Stimulated activated CD4-positive, alpha-beta T cell treated with anti-CD3 and anti-CD28 coated beads, Interleukin-4, amount 100 ng/mL, for 24 hours (primary cell): ENCODE results near the gene CORT.
"Not testable (repeated sequence)": the region's sequence is repeated elsewhere in the genome, so short reads cannot be mapped to it uniquely, and the experiment has no call there.

Experiments used
- DNase-seq: peaks from one replicate; pipeline ENCODE4 v3.0.0-alpha.2; 2020

CORT gene

GRCh38 chr1:10440305-10440704, 9.5 kb upstream of the CORT start:
- no peak for DNase-seq

GRCh38 chr1:10440794-10441193, 9.0 kb upstream of the CORT start:
- DNase-seq, result no peak

DNA sequence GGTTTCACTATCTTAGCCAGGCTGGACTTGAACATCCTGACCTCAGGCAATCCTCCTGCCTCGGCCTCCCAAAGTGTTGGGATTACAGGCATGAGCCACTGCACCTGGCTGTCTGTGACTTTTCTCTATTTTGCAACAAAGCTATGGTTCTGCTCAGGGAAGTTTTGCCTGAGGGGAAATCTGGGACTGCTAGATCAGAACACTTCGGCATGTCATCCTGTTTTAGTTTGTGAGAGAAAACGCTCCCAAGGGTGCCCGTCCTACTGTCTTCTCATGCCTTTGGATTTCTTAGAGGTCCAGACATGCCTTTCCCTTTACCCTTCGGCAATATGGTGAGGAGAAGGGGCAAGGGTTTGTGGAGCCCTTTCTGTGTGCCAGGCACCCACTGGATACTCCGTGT, 5.6 kb upstream of the CORT start:
- no peak for DNase-seq

DNA sequence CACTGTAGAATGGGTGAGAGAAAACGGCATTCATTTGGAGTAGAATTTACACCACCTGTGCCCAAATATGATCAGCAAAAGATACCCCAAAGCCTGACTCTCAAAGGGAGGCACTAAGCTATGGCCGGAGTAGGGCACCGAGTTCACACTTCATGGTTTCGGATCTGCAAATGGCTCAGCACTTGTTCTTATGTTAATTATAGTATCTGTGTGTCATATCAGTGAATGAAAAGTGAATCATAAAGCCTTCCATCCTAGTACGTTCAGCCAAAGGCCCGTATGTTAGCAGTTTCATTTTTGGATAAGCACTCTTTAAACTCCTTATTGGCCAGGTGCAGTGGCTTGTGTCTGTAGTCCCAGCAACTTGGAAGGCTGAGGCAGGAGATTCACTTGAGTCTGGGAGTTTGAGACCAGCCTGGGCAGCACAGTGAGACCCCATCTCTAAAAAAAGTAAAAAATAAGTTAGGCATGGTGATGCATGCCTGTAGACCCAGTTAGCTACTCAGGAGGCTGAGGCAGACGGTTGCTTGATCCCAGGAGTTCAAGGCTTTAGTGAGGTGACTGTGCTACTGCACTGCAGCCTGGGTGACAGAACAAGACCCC, 4.9 kb upstream of the CORT start:
- no peak for DNase-seq

DNA sequence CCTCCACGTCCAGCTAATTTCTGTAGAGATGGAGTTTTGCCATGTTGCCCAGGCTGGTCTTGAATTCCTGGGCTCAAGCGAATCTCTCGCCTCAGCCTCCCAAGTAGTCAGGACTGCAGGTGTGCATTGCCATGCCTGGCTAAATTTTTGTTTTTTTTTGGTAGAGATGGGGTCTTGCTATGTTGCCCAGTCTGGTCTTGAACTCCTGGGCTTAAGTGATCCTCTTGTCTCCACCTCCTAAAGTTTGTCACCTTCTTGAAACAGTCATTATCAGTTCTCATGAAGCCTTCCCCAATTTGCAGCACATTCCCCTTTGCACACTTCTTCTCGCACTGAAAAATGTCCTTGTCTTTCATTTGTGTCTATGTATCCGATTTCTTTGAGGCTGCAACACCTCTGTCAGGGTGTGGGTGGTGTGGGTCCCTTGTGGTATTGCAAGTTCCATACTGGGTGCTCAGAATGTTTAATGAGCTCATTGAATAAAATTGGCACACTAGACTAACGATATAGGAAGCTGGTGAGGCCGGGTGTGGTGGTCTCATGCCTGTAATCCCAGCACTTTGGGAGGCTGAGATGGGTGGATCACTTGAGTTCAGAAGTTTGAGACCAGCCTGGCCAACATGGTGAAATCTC, 2.9 kb upstream of the CORT start:
- DNase-seq, result no peak

GRCh38 chr1:10450156-10450814, 454 bp downstream of the CORT start:
- no peak for DNase-seq

DNA sequence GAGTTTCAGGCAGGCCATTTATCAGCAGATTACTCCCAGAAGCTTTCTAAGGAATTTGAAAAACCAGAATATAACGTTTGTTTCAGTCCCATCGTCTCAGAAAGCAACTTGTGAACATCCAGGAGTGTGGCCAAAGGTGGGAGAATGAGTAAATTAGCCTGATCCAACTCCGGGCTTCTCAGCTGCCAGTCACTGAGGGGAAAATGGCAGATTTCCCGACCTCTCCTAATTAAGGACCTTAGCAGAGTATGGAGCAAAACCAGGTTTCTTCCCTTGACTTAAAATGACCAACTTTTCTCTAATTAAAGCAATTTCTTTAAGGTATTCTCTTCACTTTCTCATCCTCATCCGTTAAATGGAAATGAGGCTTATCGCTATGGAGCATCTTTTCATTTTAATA, 1.0 kb downstream of the CORT start:
- no peak for DNase-seq

DNA sequence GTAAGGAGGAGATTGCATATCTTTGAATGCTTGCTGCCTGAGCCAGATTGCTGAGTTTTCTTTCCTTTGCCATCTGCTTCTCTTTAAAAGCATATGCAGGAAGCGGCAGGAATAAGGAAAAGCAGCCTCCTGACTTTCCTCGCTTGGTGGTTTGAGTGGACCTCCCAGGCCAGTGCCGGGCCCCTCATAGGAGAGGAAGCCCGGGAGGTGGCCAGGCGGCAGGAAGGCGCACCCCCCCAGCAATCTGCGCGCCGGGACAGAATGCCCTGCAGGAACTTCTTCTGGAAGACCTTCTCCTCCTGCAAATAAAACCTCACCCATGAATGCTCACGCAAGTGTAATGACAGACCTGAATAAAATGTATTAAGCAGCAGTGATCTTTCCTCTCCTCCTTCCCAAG, 1.5 kb downstream of the CORT start:
- no peak for DNase-seq

DNA sequence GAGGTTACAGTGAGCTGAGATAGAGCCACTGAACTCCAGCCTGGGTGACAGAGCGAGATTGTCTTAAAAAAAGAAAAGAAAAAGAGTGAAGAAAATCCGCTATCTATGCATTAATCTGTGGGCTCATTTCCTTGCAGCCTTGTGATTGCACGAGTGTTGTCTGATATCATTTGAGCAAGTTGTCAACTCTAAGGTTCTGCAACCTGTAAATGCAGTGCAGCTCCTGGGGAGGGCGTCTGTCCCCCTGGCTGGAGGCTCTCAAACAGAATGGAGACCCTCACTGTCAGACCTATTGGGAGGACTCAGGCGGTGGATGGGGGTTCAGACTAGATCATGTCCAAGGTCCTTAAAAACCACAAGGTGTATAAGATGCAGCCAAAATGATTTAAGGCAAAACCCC, 6.2 kb downstream of the CORT start:
- no peak for DNase-seq

- DNase-seq, result no peak
Measured at GRCh38 chr1:10456661-10457060, 6.8 kb downstream of the CORT start.

- DNase-seq, result not testable (repeated sequence)
Measured at GRCh38 chr1:10457462-10457861, 7.6 kb downstream of the CORT start.

- DNase-seq, result no peak
Measured at GRCh38 chr1:10457875-10458274, 8.0 kb downstream of the CORT start.

- no peak for DNase-seq
Measured at GRCh38 chr1:10459184-10459583, 9.4 kb downstream of the CORT start.

DNA sequence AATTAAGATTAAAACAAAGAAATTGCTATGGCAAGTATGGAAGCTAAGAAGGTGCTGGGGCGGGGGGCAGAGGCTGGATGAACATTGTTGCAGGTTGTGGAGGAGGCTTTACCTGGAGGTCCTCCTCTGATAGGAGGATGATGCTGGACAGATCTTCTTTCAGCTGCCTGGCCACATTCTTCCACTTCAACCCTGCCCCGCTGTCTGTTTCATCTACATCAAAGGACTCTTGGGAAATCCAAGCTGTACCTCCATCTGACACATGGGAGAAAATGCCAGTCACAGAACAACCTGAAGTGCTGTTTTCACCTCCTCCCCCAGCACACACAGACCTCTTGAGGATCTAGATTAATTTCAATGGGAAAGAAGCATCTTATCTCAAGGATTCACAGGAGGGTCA, 17.2 kb downstream of the CORT start:
- DNase-seq, result no peak

- DNase-seq, result no peak
Measured at GRCh38 chr1:10470043-10470442, 20.2 kb downstream of the CORT start.

GRCh38 chr1:10471411-10472219, 21.8 kb downstream of the CORT start:
- DNase-seq, result no peak

GRCh38 chr1:10472220-10473144, 22.7 kb downstream of the CORT start, which contains the start of gene DFFA:
TSS of gene DFFA (minus strand) at chr1:10472529. CDS start at chr1:10472458, 71 bp downstream.
- peak; percentile 94 for DNase-seq

DNA sequence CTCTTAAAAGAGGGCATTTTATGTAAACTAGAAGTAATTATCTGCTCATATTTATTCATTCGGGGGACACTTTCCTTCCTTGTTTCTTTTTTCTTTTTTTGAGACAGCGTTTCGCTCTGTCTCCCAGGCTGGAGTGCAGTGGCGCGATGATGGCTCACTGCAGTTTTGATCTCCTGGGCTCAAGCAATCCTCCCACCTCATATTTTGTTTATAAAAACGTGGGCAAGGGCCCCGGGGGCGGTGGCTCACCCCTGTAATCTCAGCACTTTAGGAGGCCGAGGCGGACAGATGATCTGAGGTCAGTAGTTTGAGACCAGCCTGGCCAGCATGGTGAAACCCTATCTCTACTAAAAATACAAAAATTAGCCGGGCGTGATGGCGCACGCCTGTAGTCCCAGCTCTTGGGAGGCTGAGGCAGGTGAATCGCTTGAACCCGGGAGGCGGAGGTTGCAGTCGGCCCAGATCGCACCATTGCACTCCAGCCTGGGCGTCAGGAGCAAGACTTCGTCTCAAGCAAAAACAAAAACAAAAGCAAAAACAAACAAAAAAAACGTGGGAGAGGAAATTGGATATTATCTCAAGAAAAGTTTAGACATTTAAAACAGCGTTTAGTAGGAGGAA, 23.4 kb downstream of the CORT start:
- DNase-seq, result no peak

GRCh38 chr1:10474309-10474612, 24.4 kb downstream of the CORT start:
- not testable (repeated sequence) for DNase-seq

- peak; percentile 89 for DNase-seq
Measured at GRCh38 chr1:10474613-10475507, 25.0 kb downstream of the CORT start, which contains the start of gene PEX14. TSS of gene PEX14 (plus strand) at chr1:10474950. CDS start at chr1:10474967, 17 bp downstream.

- no peak for DNase-seq
Measured at GRCh38 chr1:10475510-10475909, 25.7 kb downstream of the CORT start.
